Measurements from ENCODE around the gene BLOC1S3. TPM values are rescaled to one million over a fixed set of nuclear protein-coding genes. Genes with fewer than 3 reads are reported as not detected.

BLOC1S3 gene
- total RNA-seq, 1 donor: 7.7 TPM

DNA sequence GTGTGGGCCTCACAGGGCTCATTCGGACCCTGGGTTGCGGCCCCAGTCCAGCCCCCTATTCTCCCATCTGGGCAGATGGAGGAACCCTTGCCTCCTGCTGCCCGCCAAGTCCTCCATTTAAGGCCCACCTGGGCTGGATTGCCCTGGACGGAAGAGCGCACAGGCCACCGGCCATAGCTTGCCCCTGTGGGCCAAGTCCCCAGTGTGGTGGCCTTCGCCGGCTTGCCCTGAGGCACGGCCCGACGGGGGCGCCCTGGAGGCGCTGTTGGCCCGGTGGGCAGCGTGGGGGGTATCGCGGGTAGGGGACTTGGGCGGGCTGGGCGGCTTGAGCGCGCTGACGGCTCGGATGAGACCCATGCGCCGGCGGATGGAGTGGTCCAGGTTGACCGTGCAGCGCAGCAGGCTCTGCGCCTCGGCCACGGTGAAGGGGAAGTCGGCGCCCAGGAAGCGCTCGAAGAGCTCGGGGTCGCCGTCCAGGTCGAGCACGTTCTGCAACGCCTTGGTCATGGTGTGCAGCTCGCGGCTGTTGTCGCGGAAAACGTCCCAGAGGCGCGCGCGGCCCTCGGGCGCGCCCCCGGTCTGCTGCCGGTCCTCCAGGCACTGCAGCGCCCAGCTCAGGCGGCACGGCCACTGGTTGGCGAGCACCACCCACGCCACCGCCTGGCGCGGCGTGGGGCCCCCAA is 26.6 kb upstream of the BLOC1S3 start:
- no peak for DNase-seq (ENCODE audit: low read depth)
- TF ChIP-seq, protein P1, sequence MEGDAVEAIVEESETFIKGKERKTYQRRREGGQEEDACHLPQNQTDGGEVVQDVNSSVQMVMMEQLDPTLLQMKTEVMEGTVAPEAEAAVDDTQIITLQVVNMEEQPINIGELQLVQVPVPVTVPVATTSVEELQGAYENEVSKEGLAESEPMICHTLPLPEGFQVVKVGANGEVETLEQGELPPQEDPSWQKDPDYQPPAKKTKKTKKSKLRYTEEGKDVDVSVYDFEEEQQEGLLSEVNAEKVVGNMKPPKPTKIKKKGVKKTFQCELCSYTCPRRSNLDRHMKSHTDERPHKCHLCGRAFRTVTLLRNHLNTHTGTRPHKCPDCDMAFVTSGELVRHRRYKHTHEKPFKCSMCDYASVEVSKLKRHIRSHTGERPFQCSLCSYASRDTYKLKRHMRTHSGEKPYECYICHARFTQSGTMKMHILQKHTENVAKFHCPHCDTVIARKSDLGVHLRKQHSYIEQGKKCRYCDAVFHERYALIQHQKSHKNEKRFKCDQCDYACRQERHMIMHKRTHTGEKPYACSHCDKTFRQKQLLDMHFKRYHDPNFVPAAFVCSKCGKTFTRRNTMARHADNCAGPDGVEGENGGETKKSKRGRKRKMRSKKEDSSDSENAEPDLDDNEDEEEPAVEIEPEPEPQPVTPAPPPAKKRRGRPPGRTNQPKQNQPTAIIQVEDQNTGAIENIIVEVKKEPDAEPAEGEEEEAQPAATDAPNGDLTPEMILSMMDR (IDR thresholded peaks at IDR 0.05; ENCODE audit: insufficient read depth, low read length): no peak
- H3K4me3 ChIP-seq (ENCODE audit: low read depth, low read length): no peak overlapping the region

DNA sequence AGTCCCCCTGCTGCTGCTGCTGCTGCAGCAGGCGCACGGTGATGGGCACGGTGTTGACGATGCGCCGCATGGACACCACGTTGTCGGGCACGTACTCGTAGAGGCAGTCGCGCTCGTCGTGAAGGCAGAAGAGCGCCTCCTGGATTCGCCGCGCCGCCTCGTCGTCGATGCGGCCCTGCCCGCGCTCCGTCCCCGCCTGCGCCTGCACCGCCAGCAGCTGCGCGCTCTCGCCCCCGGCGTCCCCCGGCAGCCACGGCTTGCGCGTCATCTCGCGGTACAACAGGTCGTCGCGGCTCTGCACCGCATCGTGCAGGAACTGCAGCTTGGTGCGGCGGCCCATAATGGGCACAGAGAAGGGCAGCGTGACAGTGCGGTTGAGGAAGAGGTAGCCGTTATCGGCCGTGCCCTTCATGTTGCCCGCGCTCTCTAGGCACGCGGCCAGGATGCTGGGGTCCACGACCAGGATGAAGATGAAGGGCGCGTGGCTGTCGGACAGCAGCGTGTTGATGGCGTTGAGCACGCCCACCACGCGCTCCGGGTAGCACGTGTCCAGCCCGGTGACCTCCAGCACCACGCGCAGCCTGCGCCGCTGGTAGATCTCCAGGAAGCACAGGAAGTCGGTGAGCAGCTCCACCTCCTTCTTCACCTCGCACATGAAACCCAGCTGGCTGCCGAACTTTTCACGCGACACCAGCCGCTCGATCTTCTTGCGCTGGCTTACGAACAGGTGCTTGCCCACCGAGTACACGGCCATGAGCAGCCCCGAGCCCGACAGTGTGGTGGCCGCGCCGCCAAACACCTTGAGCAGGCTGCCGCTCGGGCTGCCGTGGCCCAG is 25.9 kb upstream of the BLOC1S3 start:
- peak overlapping the region; percentile 13 for H3K4me3 ChIP-seq (ENCODE audit: low read depth, low read length)
- DNase-seq (ENCODE audit: low read depth): peak; percentile 40
- TF ChIP-seq, protein P1 (IDR thresholded peaks at IDR 0.05; ENCODE audit: insufficient read depth, low read length): no peak

DNA sequence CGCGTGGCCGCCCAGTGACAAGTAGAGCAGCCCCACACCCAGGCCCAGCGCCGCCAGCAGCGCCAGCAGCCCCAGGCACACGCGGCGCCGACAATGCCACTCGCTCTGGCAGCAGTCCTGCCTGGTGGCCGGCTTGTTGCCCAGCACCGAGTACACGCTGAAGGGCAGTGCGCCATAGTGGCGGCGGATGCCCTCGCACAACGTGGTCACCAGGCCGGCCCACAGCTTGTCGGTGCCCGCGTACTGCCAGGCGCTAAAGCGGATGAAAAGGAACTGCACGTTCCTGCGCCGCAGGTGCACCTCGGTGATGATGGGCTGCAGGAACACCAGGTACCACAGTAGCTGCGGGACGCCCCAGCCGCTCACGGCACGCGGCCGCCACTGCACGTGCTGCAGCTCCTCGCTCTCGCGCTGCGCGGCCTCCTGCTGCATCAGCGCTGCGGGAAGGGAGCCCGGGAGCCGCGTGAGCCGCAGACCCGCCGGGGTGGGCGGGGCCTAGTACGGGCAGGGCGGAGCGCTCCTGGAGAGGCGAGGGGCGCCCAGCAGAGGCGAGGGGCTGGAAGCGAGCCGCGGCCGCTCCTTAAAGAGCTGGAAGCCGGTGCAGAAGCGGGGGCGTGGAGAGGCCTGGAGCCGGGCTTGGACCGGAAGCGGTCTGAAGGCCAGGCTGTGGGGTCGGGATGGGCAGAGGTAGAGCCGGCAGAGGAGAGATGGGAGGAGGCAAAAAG is 25.1 kb upstream of the BLOC1S3 start:
- TF ChIP-seq, protein P1 (IDR thresholded peaks at IDR 0.05; ENCODE audit: insufficient read depth, low read length): no peak
- peak overlapping the region; percentile 9 for H3K4me3 ChIP-seq (ENCODE audit: low read depth, low read length)
- DNase-seq (ENCODE audit: low read depth): peak; percentile 42

DNA sequence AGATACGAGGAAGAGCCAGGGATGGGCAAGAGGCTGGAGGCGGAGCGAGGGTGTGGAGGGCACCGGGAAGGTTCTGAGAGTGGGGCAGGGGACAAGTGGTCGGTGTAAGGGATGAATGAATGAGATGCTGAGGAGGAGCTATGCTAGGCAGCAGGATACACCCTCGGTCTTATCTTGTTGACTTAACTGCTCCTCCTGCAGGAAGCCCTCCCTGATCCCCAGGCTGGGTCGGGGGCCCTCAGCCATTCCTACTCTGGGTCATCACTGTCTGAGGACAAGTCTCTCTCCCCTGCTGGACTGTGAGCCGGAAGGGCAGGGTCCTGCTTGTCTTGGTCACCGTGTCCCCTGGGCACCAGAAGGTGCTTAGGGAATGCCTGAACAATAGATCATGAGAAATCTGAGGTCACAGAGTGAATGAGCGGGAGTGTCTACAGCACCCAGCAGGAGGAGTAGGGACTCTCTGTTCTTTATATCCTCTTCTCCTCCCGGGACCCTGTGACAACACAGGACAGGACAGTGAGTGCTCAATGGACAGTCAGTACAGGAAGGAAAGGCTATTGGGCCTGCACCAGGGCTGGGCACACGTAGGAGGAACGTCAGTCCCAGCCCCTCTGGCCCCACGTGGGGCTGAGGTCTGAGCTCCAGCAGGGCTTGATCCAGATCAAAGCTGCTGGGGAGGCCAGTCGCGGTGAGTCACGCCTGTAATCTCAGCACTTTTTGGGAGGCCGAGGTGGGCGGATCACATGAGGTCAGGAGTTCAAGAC is 24.3 kb upstream of the BLOC1S3 start:
- H3K4me3 ChIP-seq (ENCODE audit: low read depth, low read length): no peak overlapping the region
- TF ChIP-seq, protein P1 (IDR thresholded peaks at IDR 0.05; ENCODE audit: insufficient read depth, low read length): no peak
- peak; percentile 83 for DNase-seq (ENCODE audit: low read depth)

DNA sequence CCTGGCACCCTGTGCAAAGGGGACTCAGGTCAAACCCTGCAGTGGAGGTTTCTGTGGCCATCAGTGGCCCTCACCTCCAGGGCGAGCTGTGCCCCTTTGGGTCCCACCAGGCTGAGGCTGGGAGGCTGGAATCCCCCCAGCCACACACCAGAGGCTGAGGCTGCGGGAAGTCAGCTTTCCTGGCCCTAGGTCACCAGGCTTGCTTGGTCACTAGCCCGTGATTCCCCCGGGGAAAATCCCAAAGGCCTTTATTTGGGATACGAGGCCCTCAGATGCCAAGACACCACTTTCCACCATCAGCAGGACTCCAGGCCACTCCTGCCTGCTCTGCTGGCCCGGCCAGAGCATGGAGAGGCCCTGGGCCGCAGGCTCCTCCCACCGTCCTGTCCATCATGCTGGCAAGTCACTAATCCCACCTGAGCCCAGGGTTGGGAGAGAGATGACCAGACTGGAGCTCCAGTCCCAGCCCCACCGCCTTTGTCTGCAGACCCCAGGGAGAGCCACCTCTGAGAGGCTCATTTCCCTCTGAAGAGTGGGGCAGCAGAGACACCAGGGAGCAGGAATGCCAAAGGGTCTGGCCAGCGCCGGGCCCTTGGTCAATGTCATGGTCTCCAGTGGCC is 22.5 kb upstream of the BLOC1S3 start:
- TF ChIP-seq, protein P1 (IDR thresholded peaks at IDR 0.05; ENCODE audit: insufficient read depth, low read length): no peak
- DNase-seq (ENCODE audit: low read depth): no peak
- H3K4me3 ChIP-seq (ENCODE audit: low read depth, low read length): no peak overlapping the region

DNA sequence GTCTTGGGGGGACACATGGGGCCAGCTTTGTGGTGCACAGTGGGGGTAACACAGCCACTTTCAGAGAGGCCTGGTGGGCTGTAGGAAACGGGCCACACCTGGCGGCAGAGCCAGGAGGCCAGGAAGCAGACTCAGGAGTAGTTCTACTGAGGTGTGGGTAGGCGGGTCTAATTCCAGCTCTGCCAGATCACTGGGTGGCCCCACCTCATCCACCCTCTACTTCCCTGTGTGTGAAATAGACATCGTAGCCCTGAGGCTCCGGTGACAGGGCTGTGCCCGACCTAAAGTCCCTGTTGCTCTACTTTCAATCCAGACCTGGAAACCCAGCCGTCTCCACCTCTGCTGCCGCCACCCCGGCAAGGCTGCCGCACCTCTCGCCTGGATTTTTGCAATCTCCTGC is 21.8 kb upstream of the BLOC1S3 start:
- H3K4me3 ChIP-seq (ENCODE audit: low read depth, low read length): no peak overlapping the region
- DNase-seq (ENCODE audit: low read depth): no peak
- TF ChIP-seq, protein P1 (IDR thresholded peaks at IDR 0.05; ENCODE audit: insufficient read depth, low read length): no peak

Measured in fibroblast of the aortic adventitia (primary cell).